ENCODE measurements around the gene SPI1.

GRCh38 chr11:47388697-47389576, 10.6 kb upstream of the SPI1 start:
- TF ChIP-seq POLR2AphosphoS5 (IDR thresholded peaks at IDR 0.05; ENCODE audit: low read depth, low read length) = no peak
- TF ChIP-seq TAF1 (IDR thresholded peaks at IDR 0.05; ENCODE audit: borderline replicate concordance, insufficient read depth, low read length) = no peak
- TF ChIP-seq, protein P1, sequence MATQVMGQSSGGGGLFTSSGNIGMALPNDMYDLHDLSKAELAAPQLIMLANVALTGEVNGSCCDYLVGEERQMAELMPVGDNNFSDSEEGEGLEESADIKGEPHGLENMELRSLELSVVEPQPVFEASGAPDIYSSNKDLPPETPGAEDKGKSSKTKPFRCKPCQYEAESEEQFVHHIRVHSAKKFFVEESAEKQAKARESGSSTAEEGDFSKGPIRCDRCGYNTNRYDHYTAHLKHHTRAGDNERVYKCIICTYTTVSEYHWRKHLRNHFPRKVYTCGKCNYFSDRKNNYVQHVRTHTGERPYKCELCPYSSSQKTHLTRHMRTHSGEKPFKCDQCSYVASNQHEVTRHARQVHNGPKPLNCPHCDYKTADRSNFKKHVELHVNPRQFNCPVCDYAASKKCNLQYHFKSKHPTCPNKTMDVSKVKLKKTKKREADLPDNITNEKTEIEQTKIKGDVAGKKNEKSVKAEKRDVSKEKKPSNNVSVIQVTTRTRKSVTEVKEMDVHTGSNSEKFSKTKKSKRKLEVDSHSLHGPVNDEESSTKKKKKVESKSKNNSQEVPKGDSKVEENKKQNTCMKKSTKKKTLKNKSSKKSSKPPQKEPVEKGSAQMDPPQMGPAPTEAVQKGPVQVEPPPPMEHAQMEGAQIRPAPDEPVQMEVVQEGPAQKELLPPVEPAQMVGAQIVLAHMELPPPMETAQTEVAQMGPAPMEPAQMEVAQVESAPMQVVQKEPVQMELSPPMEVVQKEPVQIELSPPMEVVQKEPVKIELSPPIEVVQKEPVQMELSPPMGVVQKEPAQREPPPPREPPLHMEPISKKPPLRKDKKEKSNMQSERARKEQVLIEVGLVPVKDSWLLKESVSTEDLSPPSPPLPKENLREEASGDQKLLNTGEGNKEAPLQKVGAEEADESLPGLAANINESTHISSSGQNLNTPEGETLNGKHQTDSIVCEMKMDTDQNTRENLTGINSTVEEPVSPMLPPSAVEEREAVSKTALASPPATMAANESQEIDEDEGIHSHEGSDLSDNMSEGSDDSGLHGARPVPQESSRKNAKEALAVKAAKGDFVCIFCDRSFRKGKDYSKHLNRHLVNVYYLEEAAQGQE (IDR thresholded peaks at IDR 0.05; ENCODE audit: insufficient read depth in 1 of 2, low read depth in 2 of 2, low read length in 2 of 2) = no peak
- TF ChIP-seq SIN3A (IDR thresholded peaks at IDR 0.05; ENCODE audit: borderline replicate concordance, insufficient read depth, low read length) = no peak
